ENCODE results near the gene BTBD18. TPM values are rescaled to one million over a fixed set of nuclear protein-coding genes. Genes with fewer than 3 reads are reported as not detected.
A peak's percentile ranks its signal among the peaks of the same experiment; 100 is the strongest.

BTBD18 gene
- total RNA-seq, 1 experiment from 2014 or later = 0.09 TPM

- Mint-ChIP-seq H3K9me3 (peaks cover 3% of the 10 kb centered on the region), H3K4me1 (peaks cover 34% of the 10 kb centered on the region), H3K4me3 (peak within 1 kb of the TSS; percentile 99), H3K27ac (peak within 1 kb of the TSS; percentile 100), H3K27me3 (ENCODE audit: low read depth) (no peaks in the 10 kb centered on the region), H3K36me3 (peaks cover 12% of the 10 kb centered on the region)
- no peak for TF ChIP-seq PRRX2 (CRISPR knock-in tag; IDR thresholded peaks at IDR 0.05)
- TF ChIP-seq NFYB (CRISPR knock-in tag; conservative IDR thresholded peaks at IDR 0.05; ENCODE audit: low read depth) = peak; percentile 73
- TF ChIP-seq, protein P1, sequence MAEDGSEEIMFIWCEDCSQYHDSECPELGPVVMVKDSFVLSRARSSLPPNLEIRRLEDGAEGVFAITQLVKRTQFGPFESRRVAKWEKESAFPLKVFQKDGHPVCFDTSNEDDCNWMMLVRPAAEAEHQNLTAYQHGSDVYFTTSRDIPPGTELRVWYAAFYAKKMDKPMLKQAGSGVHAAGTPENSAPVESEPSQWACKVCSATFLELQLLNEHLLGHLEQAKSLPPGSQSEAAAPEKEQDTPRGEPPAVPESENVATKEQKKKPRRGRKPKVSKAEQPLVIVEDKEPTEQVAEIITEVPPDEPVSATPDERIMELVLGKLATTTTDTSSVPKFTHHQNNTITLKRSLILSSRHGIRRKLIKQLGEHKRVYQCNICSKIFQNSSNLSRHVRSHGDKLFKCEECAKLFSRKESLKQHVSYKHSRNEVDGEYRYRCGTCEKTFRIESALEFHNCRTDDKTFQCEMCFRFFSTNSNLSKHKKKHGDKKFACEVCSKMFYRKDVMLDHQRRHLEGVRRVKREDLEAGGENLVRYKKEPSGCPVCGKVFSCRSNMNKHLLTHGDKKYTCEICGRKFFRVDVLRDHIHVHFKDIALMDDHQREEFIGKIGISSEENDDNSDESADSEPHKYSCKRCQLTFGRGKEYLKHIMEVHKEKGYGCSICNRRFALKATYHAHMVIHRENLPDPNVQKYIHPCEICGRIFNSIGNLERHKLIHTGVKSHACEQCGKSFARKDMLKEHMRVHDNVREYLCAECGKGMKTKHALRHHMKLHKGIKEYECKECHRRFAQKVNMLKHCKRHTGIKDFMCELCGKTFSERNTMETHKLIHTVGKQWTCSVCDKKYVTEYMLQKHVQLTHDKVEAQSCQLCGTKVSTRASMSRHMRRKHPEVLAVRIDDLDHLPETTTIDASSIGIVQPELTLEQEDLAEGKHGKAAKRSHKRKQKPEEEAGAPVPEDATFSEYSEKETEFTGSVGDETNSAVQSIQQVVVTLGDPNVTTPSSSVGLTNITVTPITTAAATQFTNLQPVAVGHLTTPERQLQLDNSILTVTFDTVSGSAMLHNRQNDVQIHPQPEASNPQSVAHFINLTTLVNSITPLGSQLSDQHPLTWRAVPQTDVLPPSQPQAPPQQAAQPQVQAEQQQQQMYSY (CRISPR knock-in tag; IDR thresholded peaks at IDR 0.05) = peak; percentile 39; the same call in 1 of the 2 replicates
- TF ChIP-seq ETV6 (CRISPR knock-in tag; IDR thresholded peaks at IDR 0.05) = peak; percentile 39; the same call in 1 of the 2 replicates
- TF ChIP-seq FOXJ3 (CRISPR knock-in tag; IDR thresholded peaks at IDR 0.05; ENCODE audit: borderline replicate concordance) = no peak
- TF ChIP-seq ZSCAN18 (CRISPR knock-in tag; IDR thresholded peaks at IDR 0.05) = no peak
- ATAC-seq (peak; percentile 96), DNase-seq (ENCODE audit: low spot score) (peak; percentile 74)
- ChIA-PET POLR2A (interaction anchor here (0.5 to 8.2 kb wide), 15 partner anchors 9 to 556 kb away, joined by 3 to 188 read pairs (median 3); partner anchors contain the start of gene SELENOH), CTCF (interaction anchor here (0.7 to 8.0 kb wide), 8 partner anchors 10 to 416 kb away, joined by 3 to 110 read pairs (median 6); partner anchors contain the start of gene BTBD18)
Observed at GRCh38 chr11:57761301-57762234, 9.9 kb upstream of the BTBD18 start, which contains the start of gene CTNND1. TSS of gene CTNND1 (plus strand) at chr11:57761802. CDS start at chr11:57791479, 29,677 bp downstream.

GRCh38 chr11:57758174-57758573 lies 6.6 kb upstream of the BTBD18 start:
- peaks cover 7% of the 10 kb centered on the region; the same call in 1 of the 2 replicates for H3K36me3 Mint-ChIP-seq
- no peak for TF ChIP-seq CBFB (CRISPR knock-in tag; IDR thresholded peaks at IDR 0.05; ENCODE audit: low read depth)
- no peak for TF ChIP-seq ZNF532 (CRISPR knock-in tag; IDR thresholded peaks at IDR 0.05; ENCODE audit: borderline replicate concordance)
- TF ChIP-seq, protein P2, sequence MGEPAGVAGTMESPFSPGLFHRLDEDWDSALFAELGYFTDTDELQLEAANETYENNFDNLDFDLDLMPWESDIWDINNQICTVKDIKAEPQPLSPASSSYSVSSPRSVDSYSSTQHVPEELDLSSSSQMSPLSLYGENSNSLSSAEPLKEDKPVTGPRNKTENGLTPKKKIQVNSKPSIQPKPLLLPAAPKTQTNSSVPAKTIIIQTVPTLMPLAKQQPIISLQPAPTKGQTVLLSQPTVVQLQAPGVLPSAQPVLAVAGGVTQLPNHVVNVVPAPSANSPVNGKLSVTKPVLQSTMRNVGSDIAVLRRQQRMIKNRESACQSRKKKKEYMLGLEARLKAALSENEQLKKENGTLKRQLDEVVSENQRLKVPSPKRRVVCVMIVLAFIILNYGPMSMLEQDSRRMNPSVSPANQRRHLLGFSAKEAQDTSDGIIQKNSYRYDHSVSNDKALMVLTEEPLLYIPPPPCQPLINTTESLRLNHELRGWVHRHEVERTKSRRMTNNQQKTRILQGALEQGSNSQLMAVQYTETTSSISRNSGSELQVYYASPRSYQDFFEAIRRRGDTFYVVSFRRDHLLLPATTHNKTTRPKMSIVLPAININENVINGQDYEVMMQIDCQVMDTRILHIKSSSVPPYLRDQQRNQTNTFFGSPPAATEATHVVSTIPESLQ (CRISPR knock-in tag; IDR thresholded peaks at IDR 0.05) = no peak
- no peak for TF ChIP-seq GRHL2 (CRISPR knock-in tag; IDR thresholded peaks at IDR 0.05; ENCODE audit: insufficient replicate concordance, severe bottlenecking)
- TF ChIP-seq NR2C2 (CRISPR knock-in tag; IDR thresholded peaks at IDR 0.05) = no peak
- TF ChIP-seq ETV6 (CRISPR knock-in tag; IDR thresholded peaks at IDR 0.05) = no peak
- TF ChIP-seq FOXK1 (CRISPR knock-in tag; IDR thresholded peaks at IDR 0.05) = no peak
- no peak for TF ChIP-seq PRRX2 (CRISPR knock-in tag; IDR thresholded peaks at IDR 0.05)
- TF ChIP-seq SMAD4 (CRISPR knock-in tag; IDR thresholded peaks at IDR 0.05) = no peak
- no peak for TF ChIP-seq MLX (CRISPR knock-in tag; IDR thresholded peaks at IDR 0.05)
- no peak for TF ChIP-seq ZNF281 (CRISPR knock-in tag; IDR thresholded peaks at IDR 0.05)

More at GRCh38 chr11:57758174-57758573, 6.6 kb upstream of the BTBD18 start:
- ChIA-PET CTCF (interaction anchor here (1.4 to 4.4 kb wide), 2 partner anchors 20 to 44 kb away, joined by 3 to 45 read pairs; no protein-coding TSS in a partner anchor), POLR2A (no interaction called here)
- DNase-seq (ENCODE audit: low spot score) (no peak), ATAC-seq (no peak)
- H3K27ac Mint-ChIP-seq = no peak overlapping the region
- no peaks in the 10 kb centered on the region for H3K27me3 Mint-ChIP-seq (ENCODE audit: low read depth)
- H3K9me3 Mint-ChIP-seq = no peaks in the 10 kb centered on the region
- peaks cover 4% of the 10 kb centered on the region for H3K4me1 Mint-ChIP-seq
- H3K4me3 Mint-ChIP-seq = no peak overlapping the region
